MG63 (cell line): ENCODE results near the gene DAZL. TPM values are rescaled to one million over a fixed set of nuclear protein-coding genes. Genes with fewer than 3 reads are reported as not detected.
"Not testable (repeated sequence)": the region's sequence is repeated elsewhere in the genome, so short reads cannot be mapped to it uniquely, and the experiment has no call there.

Experiments
- DNase-seq: peaks from one replicate; pipeline ENCODE4 v3.0.0-alpha.2; 2020
- H3K27me3 ChIP-seq: fragments of 250-450 bp; sonication (Bioruptor Pico); 2 replicates; pipeline ENCODE4 v1.5.1; 2020; ENCODE audit warnings: mild to moderate bottlenecking, moderate library complexity
- H3K36me3 ChIP-seq: fragments of 250-450 bp; sonication (Bioruptor Pico); 2 replicates; pipeline ENCODE4 v1.5.1; 2020; ENCODE audit warnings: mild to moderate bottlenecking, moderate library complexity
- H3K4me3 ChIP-seq: fragments of 250-450 bp; sonication (Bioruptor Pico); 2 replicates; pipeline ENCODE4 v1.5.1; 2020; ENCODE audit warnings: mild to moderate bottlenecking, moderate library complexity
- H3K9me3 ChIP-seq: fragments of 250-450 bp; sonication (Bioruptor Pico); 2 replicates; pipeline ENCODE4 v1.5.1; 2020; ENCODE audit warnings: mild to moderate bottlenecking, moderate library complexity
- total RNA-seq: library from RNA; depleted of rRNA; stranded (reverse); fragments of >200 nt; shearing (Covaris generic); gene quantifications from 2 replicates; pipeline ENCODE4 v1.2.3, GENCODE V29; 2014; ENCODE audit warnings: low replicate concordance; rRNA removed

Gene DAZL
- not detected in 2 replicates for total RNA-seq

- Histone ChIP-seq H3K4me3 (no peak within 1 kb of the TSS), H3K9me3 (no peaks in the 10 kb centered on the region), H3K27me3 (no peaks in the 10 kb centered on the region), H3K36me3 (no peaks in the 10 kb centered on the region)
- no peak for DNase-seq
These were observed at the start of gene DAZL for GRCh38 chr3:16604887-16605602. DAZL (minus strand) TSS chr3:16605423; CDS start chr3:16605205, 218 bp downstream.

DNA sequence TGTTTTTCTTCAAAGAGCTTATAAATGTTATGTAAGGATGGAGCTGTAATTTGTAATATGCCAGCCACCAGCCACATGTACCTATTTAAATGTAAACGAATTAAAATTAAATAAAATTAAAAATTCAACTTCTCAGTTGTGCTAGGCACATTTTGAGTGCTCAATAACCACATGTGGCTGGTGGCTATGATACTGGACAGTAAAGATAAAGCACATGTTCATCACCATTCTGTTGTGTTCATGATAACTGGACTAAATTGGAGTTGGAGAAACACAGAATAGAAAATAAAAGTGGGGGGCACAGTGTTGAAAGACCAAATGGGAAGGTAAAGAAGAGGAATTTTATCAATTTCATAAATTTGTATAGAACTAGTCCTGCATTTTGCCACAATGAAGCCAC, 49.8 kb upstream of the DAZL start:
- no peak overlapping the region for H3K4me3 ChIP-seq
- no peaks in the 10 kb centered on the region for H3K36me3 ChIP-seq
- DNase-seq: no peak
- no peaks in the 10 kb centered on the region for H3K27me3 ChIP-seq
- no peaks in the 10 kb centered on the region for H3K9me3 ChIP-seq

DNA sequence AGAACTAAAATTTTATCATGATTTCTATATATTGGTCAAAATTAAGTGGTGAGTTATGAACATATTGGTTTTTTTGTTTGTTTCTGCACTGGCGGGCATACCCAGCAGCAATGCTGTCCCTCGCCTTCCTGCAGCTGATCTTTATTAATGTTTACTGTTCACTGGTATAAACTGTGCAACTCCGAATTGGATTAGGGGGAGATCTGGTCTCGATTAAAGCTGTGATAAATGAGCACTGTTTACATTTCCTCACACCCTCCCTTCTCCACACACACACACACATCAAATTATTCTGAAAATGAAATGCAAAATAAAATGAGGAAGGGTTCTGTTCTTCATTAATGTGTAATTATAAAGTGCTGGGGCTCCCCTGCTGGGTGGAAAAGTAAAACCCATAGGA, 48.5 kb upstream of the DAZL start:
- no peaks in the 10 kb centered on the region for H3K9me3 ChIP-seq
- no peak for DNase-seq
- no peaks in the 10 kb centered on the region for H3K36me3 ChIP-seq
- H3K4me3 ChIP-seq: no peak overlapping the region
- no peaks in the 10 kb centered on the region for H3K27me3 ChIP-seq

DNA sequence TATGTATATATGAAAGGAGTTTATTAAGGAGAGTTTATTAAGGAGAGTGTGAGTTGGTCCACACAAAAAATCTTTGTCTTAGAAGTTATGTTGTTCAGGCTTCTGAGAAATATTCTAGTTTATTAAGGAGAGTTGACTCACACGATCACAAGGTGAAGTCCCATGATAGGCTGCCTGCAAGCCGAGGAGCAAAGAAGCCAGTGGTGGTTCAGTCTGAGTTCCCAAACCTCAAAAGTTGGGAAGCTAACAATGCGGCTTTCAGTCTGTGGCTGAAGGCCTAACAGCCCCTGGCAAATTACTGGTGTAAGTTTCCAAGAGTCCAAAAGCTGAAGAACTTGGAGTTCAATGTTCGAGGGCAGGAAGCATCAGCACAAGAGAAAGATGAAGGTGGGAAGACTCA, 42.4 kb upstream of the DAZL start:
- DNase-seq: no peak
- Histone ChIP-seq H3K27me3 (no peaks in the 10 kb centered on the region), H3K9me3 (no peaks in the 10 kb centered on the region), H3K4me3 (no peak overlapping the region), H3K36me3 (no peaks in the 10 kb centered on the region)

DNA sequence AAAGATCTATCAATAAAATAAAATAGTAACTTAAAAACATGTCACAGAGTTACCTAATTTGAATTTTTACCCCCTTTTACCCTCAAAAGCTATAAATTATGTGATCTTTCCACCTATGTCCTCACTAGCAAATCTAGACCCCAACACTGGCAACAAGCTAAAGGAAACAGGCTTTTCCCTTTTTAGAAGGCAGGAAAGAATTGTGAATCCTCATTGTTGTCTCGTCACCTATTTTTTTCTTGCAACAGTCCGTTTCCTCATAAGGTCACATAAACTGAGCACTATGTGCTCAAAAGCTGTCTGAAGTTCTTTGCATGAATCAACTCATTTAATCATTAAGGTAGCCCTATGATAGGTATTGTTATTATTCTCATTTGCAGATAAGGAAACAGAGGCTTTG, 34.6 kb upstream of the DAZL start:
- Histone ChIP-seq H3K27me3 (no peaks in the 10 kb centered on the region), H3K9me3 (no peaks in the 10 kb centered on the region), H3K4me3 (no peak overlapping the region), H3K36me3 (no peaks in the 10 kb centered on the region)
- no peak for DNase-seq

- Histone ChIP-seq H3K36me3 (no peaks in the 10 kb centered on the region), H3K27me3 (no peaks in the 10 kb centered on the region), H3K9me3 (no peaks in the 10 kb centered on the region), H3K4me3 (no peak overlapping the region)
- DNase-seq: no peak
These were observed 28.7 kb upstream of the DAZL start for GRCh38 chr3:16633948-16634347.

GRCh38 chr3:16632395-16632794, 27.2 kb upstream of the DAZL start:
- Histone ChIP-seq H3K9me3 (no peaks in the 10 kb centered on the region), H3K27me3 (no peaks in the 10 kb centered on the region), H3K4me3 (no peak overlapping the region), H3K36me3 (no peaks in the 10 kb centered on the region)
- no peak for DNase-seq

DNA sequence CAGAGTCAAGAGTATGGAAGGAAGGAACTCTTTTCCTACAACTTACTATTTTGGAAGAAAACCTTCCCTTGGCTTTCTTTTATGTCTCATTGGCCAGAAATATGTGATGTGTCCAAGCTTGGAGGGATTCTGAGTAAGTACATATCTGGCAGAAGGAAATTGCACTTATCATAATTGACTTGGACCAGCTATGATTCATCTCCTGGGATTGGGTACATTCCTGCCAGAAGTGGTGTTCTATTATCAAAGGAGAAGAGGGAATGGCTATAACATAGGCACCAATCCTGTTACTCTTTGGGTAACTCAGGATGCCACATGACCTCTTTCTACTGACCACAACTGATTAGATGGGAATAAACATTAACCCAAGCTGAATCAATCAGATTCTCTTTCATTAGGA, 13.5 kb upstream of the DAZL start:
- H3K4me3 ChIP-seq: no peak overlapping the region
- H3K36me3 ChIP-seq: no peaks in the 10 kb centered on the region
- no peaks in the 10 kb centered on the region for H3K9me3 ChIP-seq
- peak; percentile 7 for DNase-seq
- no peaks in the 10 kb centered on the region for H3K27me3 ChIP-seq

GRCh38 chr3:16617155-16617554, 11.9 kb upstream of the DAZL start:
- H3K9me3 ChIP-seq, H3K27me3 ChIP-seq, DNase-seq, H3K4me3 ChIP-seq, H3K36me3 ChIP-seq: not testable (repeated sequence)

DNA sequence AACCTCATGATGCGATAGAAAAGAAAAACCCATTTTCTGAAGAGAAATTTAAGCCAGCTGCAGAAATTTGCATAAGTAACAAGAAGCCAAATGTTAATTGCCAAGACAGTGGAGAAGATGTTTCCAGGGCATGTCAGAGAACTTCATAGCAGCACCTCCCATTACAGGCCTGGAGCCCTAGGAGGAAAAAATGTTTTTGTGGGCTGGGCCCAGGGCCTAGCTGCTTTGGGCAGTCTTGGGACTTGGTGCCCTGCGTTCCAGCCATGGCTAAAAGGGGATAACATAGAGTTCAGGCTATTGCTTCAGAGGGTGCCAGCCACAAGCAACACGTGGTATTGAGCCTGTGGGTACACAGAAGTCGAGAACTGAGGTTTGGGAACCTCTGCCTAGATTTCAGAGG, 10.9 kb upstream of the DAZL start:
- no peaks in the 10 kb centered on the region for H3K36me3 ChIP-seq
- no peaks in the 10 kb centered on the region for H3K9me3 ChIP-seq
- no peaks in the 10 kb centered on the region for H3K27me3 ChIP-seq
- no peak for DNase-seq
- no peak overlapping the region for H3K4me3 ChIP-seq

DNA sequence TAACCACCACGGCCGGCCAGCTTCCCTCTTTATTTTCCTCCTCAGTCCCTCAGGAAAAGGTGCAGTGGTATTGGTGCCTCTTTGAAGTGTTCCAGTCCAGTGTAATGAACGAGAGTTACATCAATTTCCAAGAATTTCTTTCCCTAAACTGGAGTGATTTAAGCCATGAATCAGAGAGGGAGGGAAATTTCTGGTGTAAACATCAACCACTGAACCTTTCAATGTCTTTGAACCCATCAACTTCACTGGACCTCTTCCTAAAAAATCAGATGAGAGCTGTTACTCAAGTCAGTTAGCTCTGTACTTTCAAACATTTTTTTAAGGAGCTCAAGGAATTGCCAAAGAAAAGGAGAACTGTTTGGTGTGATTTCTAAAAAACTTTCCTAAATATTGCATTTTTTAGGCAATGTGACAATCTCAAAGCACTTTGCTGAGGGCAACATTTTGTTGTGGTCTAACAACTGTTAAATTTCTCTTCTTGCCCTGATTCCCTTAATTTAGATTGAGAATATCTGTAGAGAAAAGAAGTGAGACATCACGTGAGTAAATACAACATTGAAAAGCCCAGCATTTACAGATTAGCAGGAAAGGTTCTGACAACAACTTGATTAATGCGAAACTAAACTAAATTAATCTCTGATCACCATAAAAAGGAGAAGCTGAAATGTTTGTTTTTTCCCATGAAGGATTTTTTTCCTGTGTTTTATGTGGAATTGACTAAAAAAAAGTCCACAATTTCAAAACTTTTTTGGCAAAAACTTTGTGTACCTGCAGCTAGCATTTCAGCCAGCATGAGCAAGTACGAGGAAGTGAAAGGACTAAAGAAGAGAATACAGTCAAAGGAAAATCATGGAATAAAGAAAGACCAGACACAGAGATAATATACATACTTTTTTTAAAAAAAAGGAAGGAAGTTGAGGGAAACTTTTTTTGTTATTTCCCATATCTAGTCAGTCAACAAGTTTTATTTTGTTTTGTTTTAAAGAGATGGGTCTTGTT, 9.1 kb upstream of the DAZL start:
- Histone ChIP-seq H3K36me3 (no peaks in the 10 kb centered on the region), H3K4me3 (no peak overlapping the region), H3K27me3 (no peaks in the 10 kb centered on the region), H3K9me3 (no peaks in the 10 kb centered on the region)
- no peak for DNase-seq

GRCh38 chr3:16609927-16610580, 4.8 kb upstream of the DAZL start:
- Histone ChIP-seq H3K27me3 (no peaks in the 10 kb centered on the region), H3K4me3 (no peak overlapping the region), H3K36me3 (no peaks in the 10 kb centered on the region), H3K9me3 (no peaks in the 10 kb centered on the region)
- no peak for DNase-seq

- no peaks in the 10 kb centered on the region for H3K36me3 ChIP-seq
- DNase-seq: no peak
These were observed 3.6 kb upstream of the DAZL start for GRCh38 chr3:16608816-16609215.

GRCh38 chr3:16607718-16608117, 2.5 kb upstream of the DAZL start:
- Histone ChIP-seq H3K4me3 (no peak overlapping the region), H3K36me3 (no peaks in the 10 kb centered on the region), H3K9me3 (no peaks in the 10 kb centered on the region), H3K27me3 (no peaks in the 10 kb centered on the region)
- DNase-seq: no peak

More at GRCh38 chr3:16608816-16609215, 3.6 kb upstream of the DAZL start:
- Histone ChIP-seq H3K4me3 (no peak overlapping the region), H3K27me3 (no peaks in the 10 kb centered on the region), H3K9me3 (no peaks in the 10 kb centered on the region)

DNA sequence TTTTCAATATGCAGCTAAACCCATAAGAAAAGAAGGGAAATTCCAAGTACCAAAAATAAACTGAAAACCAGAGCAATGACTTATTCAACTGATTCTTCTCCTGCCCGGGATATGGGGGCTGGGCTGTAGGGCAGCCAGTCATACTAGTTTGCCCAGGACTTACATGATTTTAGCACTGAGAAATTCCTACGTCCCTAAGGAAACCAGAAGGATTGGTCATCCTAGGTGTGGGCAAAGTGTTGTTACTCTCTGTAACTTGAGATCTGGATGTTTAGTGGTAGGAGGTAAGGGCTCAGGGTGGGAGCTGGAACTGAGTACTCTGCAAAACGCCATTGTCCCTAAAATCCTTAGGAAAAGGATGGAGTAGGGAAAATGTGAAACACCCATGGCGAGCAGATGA, 1.2 kb upstream of the DAZL start:
- no peak overlapping the region for H3K4me3 ChIP-seq
- no peaks in the 10 kb centered on the region for H3K9me3 ChIP-seq
- no peaks in the 10 kb centered on the region for H3K36me3 ChIP-seq
- DNase-seq: no peak
- H3K27me3 ChIP-seq: no peaks in the 10 kb centered on the region

- no peak for DNase-seq
- Histone ChIP-seq H3K9me3 (no peaks in the 10 kb centered on the region), H3K4me3 (no peak overlapping the region), H3K36me3 (no peaks in the 10 kb centered on the region), H3K27me3 (no peaks in the 10 kb centered on the region)
These were observed 743 bp upstream of the DAZL start for GRCh38 chr3:16605966-16606365.

DNA sequence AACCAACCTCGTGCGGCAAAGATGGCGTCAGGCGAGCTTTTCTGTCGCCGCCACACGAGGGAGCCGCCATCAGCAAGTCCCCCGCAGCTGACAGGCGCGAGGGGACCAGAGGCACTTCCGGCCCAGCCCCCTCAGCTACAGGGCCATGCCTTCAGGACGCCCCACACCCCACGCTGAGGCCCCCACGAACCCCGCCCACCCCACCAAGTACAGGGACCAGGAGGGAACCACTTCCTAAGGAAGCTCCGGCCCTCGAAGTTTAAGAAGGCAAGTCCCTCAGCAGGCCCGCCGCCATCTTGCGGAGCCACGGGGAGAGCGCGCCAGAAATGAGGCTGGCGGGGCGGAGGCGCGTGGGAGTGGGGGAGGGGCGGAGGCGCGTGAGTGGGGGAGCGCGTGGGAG, 790 bp downstream of the DAZL start:
- H3K27me3 ChIP-seq: no peaks in the 10 kb centered on the region
- no peak overlapping the region for H3K4me3 ChIP-seq
- DNase-seq: no peak
- no peaks in the 10 kb centered on the region for H3K36me3 ChIP-seq
- H3K9me3 ChIP-seq: no peaks in the 10 kb centered on the region
